Uterus (tissue), 4 donors: Measurements from ENCODE around the gene GJA3. TPM values are rescaled to one million over a fixed set of nuclear protein-coding genes. Genes with fewer than 3 reads are reported as not detected.

Experiments used
- DNase-seq, 2 donors: peaks; one replicate each; pipeline ENCODE4 v3.0.0-alpha.2; 2019 to 2020
- H3K27ac ChIP-seq, 2 donors: fragments of 200-600 bp; sonication (generic); 1 replicate in 1 of 2; 2 replicates in 1 of 2; pipeline ENCODE4 v1.5.1; 2016 to 2018
- H3K27me3 ChIP-seq, 2 donors: fragments of 200-600 bp; sonication (generic); one replicate each; pipeline ENCODE4 v1.5.1; 2018 to 2019; ENCODE audit warnings: control low read depth in 1 of 2
- H3K36me3 ChIP-seq, 2 donors: fragments of 200-600 bp; sonication (generic); one replicate each; pipeline ENCODE4 v1.5.1; 2019; ENCODE audit warnings: control low read depth in 1 of 2
- H3K4me1 ChIP-seq, 2 donors: fragments of 200-600 bp; sonication (generic); one replicate each; pipeline ENCODE4 v1.5.1; 2018 to 2019; ENCODE audit warnings: control low read depth in 1 of 2
- H3K4me3 ChIP-seq, 2 donors: fragments of 200-600 bp; sonication (generic); 1 replicate in 1 of 2; 2 replicates in 1 of 2; pipeline ENCODE4 v1.5.1; 2018 to 2019; ENCODE audit warnings: mild to moderate bottlenecking in 1 of 2
- H3K9me3 ChIP-seq, 2 donors: fragments of 200-600 bp; sonication (generic); one replicate each; pipeline ENCODE4 v1.5.1; 2019; ENCODE audit warnings: control low read depth in 1 of 2
- CTCF ChIP-seq, 4 experiments: fragments of 200-600 bp in 2 of 4; fragments of 450-650 bp in 2 of 4; sonication (generic) in 2 of 4; IDR thresholded peaks; one replicate each; pipeline ENCODE4 v1.5.1; 2016 to 2019; ENCODE audit warnings: antibody characterized with exemption in 4 of 4, mild to moderate bottlenecking in 2 of 4, moderate library complexity in 1 of 4
- POLR2A ChIP-seq, 2 donors: fragments of 450-650 bp; IDR thresholded peaks; one replicate each; pipeline ENCODE4 v1.6.1; 2016; ENCODE audit warnings: antibody characterized with exemption in 2 of 2, mild to moderate bottlenecking in 1 of 2, moderate library complexity in 1 of 2
- intact Hi-C: fragments of 100-400 bp; cut with DNase I; formaldehyde crosslinking; loops from one replicate; pipeline ENCODE4 v1.15.1; 2023; ENCODE audit warnings: low total_unique reads
- total RNA-seq, 4 donors: library from RNA; depleted of rRNA in 3 of 4; stranded (reverse); fragments of >200 nt in 3 of 4; gene quantifications; one replicate each; pipeline versions ENCODE4 v1.1.0 to v1.2.4, GENCODE V29; 2014 to 2023
- donor health status: DM: yes; HTN: yes; CAD: no.

GJA3 gene
- total RNA-seq, 4 donors from 2014 or later, result 0.07 to 0.37 TPM; not detected in 2

DNA sequence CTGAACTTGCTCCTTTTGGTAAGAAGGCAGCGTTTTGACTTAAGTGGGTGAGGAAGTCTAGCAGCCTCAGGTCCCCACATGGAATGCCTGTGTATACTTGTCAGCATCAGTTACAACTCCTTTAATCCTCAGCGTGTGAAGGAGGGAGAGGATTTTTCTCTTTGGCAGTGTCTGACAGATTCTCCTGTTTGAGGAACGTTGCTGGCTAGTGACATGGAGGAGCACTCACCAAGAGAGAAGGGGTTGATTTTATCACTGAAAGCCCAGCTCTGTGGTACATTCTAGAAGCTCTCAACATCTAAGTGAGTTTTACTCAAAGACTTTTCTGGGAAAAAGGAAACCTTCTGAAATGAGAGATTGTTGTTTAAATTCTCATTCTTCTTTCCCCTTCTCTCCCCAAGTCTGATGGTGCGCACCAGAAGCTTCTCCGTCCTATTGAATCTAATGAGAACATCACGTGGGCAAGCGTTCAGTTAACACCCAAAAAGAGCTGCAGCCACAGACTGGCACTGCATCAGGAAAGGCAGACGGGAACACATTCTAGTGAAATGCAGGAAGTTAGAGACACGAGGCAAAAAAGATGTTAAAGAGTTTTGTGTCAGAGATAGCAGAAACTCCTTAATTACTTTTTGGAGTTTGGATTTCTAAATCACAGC is 58.2 kb downstream of the GJA3 start:
- no peaks in the 10 kb centered on the region for H3K9me3 ChIP-seq
- H3K4me1 ChIP-seq, result no peaks in the 10 kb centered on the region
- intact Hi-C loops, result no loop called here
- H3K36me3 ChIP-seq, result no peaks in the 10 kb centered on the region
- no peak overlapping the region for H3K27ac ChIP-seq
- TF ChIP-seq POLR2A (IDR thresholded peaks at IDR 0.05) (no peak), CTCF (IDR thresholded peaks at IDR 0.05) (no peak)
- peaks cover 0 to 5% of the 10 kb centered on the region in 2 donors for H3K27me3 ChIP-seq
- no peak overlapping the region for H3K4me3 ChIP-seq
- DNase-seq, result no peak

DNA sequence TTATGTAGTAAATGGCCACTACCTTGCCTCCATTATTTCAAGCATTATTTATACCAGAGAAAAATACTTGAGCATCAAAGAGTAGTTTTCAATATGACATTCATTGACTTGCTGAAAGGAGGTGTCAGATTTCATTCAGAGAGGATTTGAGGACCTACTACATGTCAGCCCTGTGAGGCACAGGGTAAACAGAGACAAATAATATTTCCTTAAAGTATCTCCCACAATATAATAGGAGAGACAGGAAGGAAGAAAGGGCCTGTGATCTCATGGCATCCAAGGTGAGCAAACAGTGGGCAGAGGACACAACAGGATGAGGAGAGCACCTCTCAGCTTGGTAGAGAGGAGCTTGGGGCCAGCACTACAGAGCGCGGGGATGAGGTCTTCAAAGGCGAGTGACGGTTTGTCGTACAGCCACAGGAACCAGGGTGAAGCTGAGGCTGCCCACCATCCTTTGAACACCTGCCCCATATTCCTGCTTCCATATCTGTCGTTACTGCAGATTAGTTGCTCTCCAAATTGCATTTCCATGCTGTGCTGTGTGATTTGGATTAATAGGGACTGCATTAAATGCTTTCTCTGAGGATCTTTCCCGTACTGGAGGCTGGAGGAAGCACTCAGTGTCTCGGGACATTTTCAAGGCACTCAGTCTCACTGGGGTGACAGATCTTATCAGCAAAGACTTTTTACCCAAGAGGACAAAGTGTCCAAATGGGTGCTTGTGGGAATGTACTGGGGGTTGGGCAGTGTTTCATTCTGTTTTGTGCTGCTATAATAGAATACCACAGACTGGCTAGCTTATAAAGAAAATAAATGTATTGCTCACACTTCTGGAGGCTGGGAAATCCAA is 59.2 kb downstream of the GJA3 start:
- Histone ChIP-seq H3K4me1 (no peaks in the 10 kb centered on the region), H3K36me3 (no peaks in the 10 kb centered on the region), H3K4me3 (no peak overlapping the region), H3K9me3 (no peaks in the 10 kb centered on the region), H3K27ac (no peak overlapping the region), H3K27me3 (peaks cover 0 to 5% of the 10 kb centered on the region in 2 donors)
- no peak for TF ChIP-seq POLR2A (IDR thresholded peaks at IDR 0.05)
- TF ChIP-seq CTCF (IDR thresholded peaks at IDR 0.05), result no peak
- no peak for DNase-seq
- intact Hi-C loops, result no loop called here

DNA sequence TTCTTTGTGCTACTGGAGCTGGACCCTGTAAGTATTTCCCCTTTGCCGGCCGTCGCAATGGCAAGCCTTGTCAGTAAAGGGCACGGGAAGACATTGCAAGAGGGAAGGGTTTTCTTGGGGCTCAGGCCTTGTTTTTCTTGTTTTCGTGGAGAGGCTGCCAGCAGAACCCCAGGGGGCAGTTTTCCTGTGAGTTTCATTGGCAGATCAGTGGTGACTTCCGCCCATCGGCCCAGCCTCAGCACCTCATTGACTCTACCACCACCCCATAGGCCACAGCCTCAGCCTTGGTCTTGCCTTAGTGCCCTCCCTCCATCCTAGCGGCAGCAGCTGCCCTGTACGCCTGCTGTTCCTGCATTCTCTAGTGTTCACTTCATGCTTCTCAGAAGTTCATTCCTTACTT is 61.5 kb downstream of the GJA3 start:
- intact Hi-C loops, result no loop called here
- Histone ChIP-seq H3K27ac (no peak overlapping the region), H3K4me3 (no peak overlapping the region), H3K27me3 (peaks cover 0 to 5% of the 10 kb centered on the region in 2 donors), H3K36me3 (no peaks in the 10 kb centered on the region), H3K4me1 (no peaks in the 10 kb centered on the region), H3K9me3 (no peaks in the 10 kb centered on the region)
- no peak for DNase-seq
- TF ChIP-seq POLR2A (IDR thresholded peaks at IDR 0.05) (no peak), CTCF (IDR thresholded peaks at IDR 0.05) (no peak)

DNA sequence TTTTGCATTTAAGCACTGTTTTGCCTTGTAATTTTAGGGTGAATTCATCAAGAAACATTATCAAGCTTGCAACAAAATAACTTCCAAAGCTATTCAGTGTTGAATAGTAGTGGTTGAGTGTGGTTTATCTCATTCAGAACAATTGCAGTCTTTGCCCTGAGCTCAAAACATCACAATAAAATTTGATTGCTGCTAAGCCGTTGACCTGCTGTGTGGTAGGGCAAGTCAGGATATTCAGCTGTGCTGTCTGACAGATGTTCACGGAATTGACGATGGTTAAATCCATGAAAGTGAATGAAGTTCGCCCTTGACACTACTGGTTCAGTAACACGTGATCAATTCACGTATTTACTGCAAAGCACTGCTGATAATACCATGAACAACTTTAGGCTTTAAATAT is 66.9 kb downstream of the GJA3 start:
- no peak overlapping the region for H3K27ac ChIP-seq
- intact Hi-C loops, result no loop called here
- no peaks in the 10 kb centered on the region for H3K36me3 ChIP-seq
- H3K4me3 ChIP-seq, result no peak overlapping the region
- H3K4me1 ChIP-seq, result no peaks in the 10 kb centered on the region
- TF ChIP-seq POLR2A (IDR thresholded peaks at IDR 0.05) (no peak), CTCF (IDR thresholded peaks at IDR 0.05) (no peak)
- no peak for DNase-seq
- H3K27me3 ChIP-seq, result no peaks in the 10 kb centered on the region
- H3K9me3 ChIP-seq, result no peaks in the 10 kb centered on the region

- TF ChIP-seq POLR2A (IDR thresholded peaks at IDR 0.05), result no peak
- no peak for TF ChIP-seq CTCF (IDR thresholded peaks at IDR 0.05)
- intact Hi-C loops, result no loop called here
- no peak overlapping the region for H3K27ac ChIP-seq
Observed at GRCh38 chr13:20090349-20090748, 70.5 kb downstream of the GJA3 start.

More at GRCh38 chr13:20090349-20090748, 70.5 kb downstream of the GJA3 start:
- Histone ChIP-seq H3K36me3 (no peaks in the 10 kb centered on the region), H3K27me3 (no peaks in the 10 kb centered on the region), H3K4me3 (no peak overlapping the region), H3K4me1 (no peaks in the 10 kb centered on the region), H3K9me3 (no peaks in the 10 kb centered on the region)
- DNase-seq, result no peak
